ENCODE measurements around the gene PAH. TPM values are rescaled to one million over a fixed set of nuclear protein-coding genes. Genes with fewer than 3 reads are reported as not detected.

The PAH gene
- total RNA-seq, 1 experiment from 2014 or later = not detected

GRCh38 chr12:102951841-102952240 lies 34.8 kb upstream of the PAH start:
- intact Hi-C loops (cut with micrococcal nuclease; ENCODE audit: unreplicated experiment) = no loop called here
- no peak for DNase-seq (ENCODE audit: low spot score)
- Histone ChIP-seq H3K9me3 (ENCODE audit: low read depth, low read length, poor library complexity, severe bottlenecking) (no peaks in the 10 kb centered on the region), H3K4me3 (ENCODE audit: low read depth, low read length, poor library complexity, severe bottlenecking) (no peak overlapping the region), H3K36me3 (ENCODE audit: insufficient read depth, low read length, poor library complexity, severe bottlenecking) (no peaks in the 10 kb centered on the region), H3K27ac (ENCODE audit: low read depth, low read length, poor library complexity, severe bottlenecking) (no peak overlapping the region), H3K27me3 (replicated peaks; ENCODE audit: insufficient read depth, low read depth, low read length, poor library complexity) (peaks cover 89% of the 10 kb centered on the region), H3K4me1 (ENCODE audit: insufficient read depth, low read length, poor library complexity, severe bottlenecking) (no peaks in the 10 kb centered on the region)
- no TSS peak for BruUV-seq (replicated peaks)
- peak; percentile 20 for TF ChIP-seq EZH2 (IDR thresholded peaks at IDR 0.05; ENCODE audit: borderline replicate concordance, low read depth, low read length, poor library complexity, severe bottlenecking)
- TF ChIP-seq CTCF (conservative IDR thresholded peaks at IDR 0.05; ENCODE audit: low read depth, low read length) = no peak
- ChIA-PET CTCF (no interaction called here), POLR2A (ENCODE audit: low non-redundant PET) (no interaction called here)

GRCh38 chr12:102950950-102951619 lies 34.0 kb upstream of the PAH start:
- ChIA-PET POLR2A (ENCODE audit: low non-redundant PET) (no interaction called here), CTCF (interaction anchor here (0.6 kb wide), 1 partner anchor 212 kb away, joined by 3 read pairs; no protein-coding TSS in a partner anchor)
- no peak overlapping the region for H3K27ac ChIP-seq (ENCODE audit: low read depth, low read length, poor library complexity, severe bottlenecking)
- no TSS peak for BruUV-seq (replicated peaks)
- intact Hi-C loops (cut with micrococcal nuclease; ENCODE audit: unreplicated experiment) = no loop called here
- H3K9me3 ChIP-seq (ENCODE audit: low read depth, low read length, poor library complexity, severe bottlenecking) = no peaks in the 10 kb centered on the region
- no peak overlapping the region for H3K4me3 ChIP-seq (ENCODE audit: low read depth, low read length, poor library complexity, severe bottlenecking)
- H3K36me3 ChIP-seq (ENCODE audit: insufficient read depth, low read length, poor library complexity, severe bottlenecking) = no peaks in the 10 kb centered on the region
- peaks cover 87% of the 10 kb centered on the region for H3K27me3 ChIP-seq (replicated peaks; ENCODE audit: insufficient read depth, low read depth, low read length, poor library complexity)
- DNase-seq (ENCODE audit: low spot score) = no peak
- no peak for TF ChIP-seq CTCF (conservative IDR thresholded peaks at IDR 0.05; ENCODE audit: low read depth, low read length)
- no peak for TF ChIP-seq EZH2 (IDR thresholded peaks at IDR 0.05; ENCODE audit: borderline replicate concordance, low read depth, low read length, poor library complexity, severe bottlenecking)
- H3K4me1 ChIP-seq (ENCODE audit: insufficient read depth, low read length, poor library complexity, severe bottlenecking) = no peaks in the 10 kb centered on the region

- DNase-seq (ENCODE audit: low spot score) = no peak
- no TSS peak for BruUV-seq (replicated peaks)
- Histone ChIP-seq H3K36me3 (ENCODE audit: insufficient read depth, low read length, poor library complexity, severe bottlenecking) (no peaks in the 10 kb centered on the region), H3K27ac (ENCODE audit: low read depth, low read length, poor library complexity, severe bottlenecking) (no peak overlapping the region), H3K4me1 (ENCODE audit: insufficient read depth, low read length, poor library complexity, severe bottlenecking) (no peaks in the 10 kb centered on the region), H3K9me3 (ENCODE audit: low read depth, low read length, poor library complexity, severe bottlenecking) (no peaks in the 10 kb centered on the region), H3K27me3 (replicated peaks; ENCODE audit: insufficient read depth, low read depth, low read length, poor library complexity) (peaks cover 79% of the 10 kb centered on the region), H3K4me3 (ENCODE audit: low read depth, low read length, poor library complexity, severe bottlenecking) (no peak overlapping the region)
- CTCF ChIA-PET = interaction anchor here (0.6 kb wide), 1 partner anchor 212 kb away, joined by 3 read pairs; no protein-coding TSS in a partner anchor
- POLR2A ChIA-PET (ENCODE audit: low non-redundant PET) = no interaction called here
- intact Hi-C loops (cut with micrococcal nuclease; ENCODE audit: unreplicated experiment) = no loop called here
- TF ChIP-seq CTCF (conservative IDR thresholded peaks at IDR 0.05; ENCODE audit: low read depth, low read length) (no peak), EZH2 (IDR thresholded peaks at IDR 0.05; ENCODE audit: borderline replicate concordance, low read depth, low read length, poor library complexity, severe bottlenecking) (no peak)
Measured at GRCh38 chr12:102950107-102950949, 33.3 kb upstream of the PAH start.
